ENCODE measurements around the gene FAR2. TPM values are rescaled to one million over a fixed set of nuclear protein-coding genes. Genes with fewer than 3 reads are reported as not detected.
"Not testable (repeated sequence)": the region's sequence is repeated elsewhere in the genome, so short reads cannot be mapped to it uniquely, and the experiment has no call there.

FAR2 gene
- total RNA-seq, 1 donor from 2014 or later, result 7.2 TPM

GRCh38 chr12:29176941-29177340 lies 27.9 kb downstream of the FAR2 start:
- no peak for TF ChIP-seq CTCF (IDR thresholded peaks at IDR 0.05; ENCODE audit: unreplicated experiment)
- H3K4me3 Mint-ChIP-seq, result no peak overlapping the region
- H3K27ac Mint-ChIP-seq, result no peak overlapping the region
- no peak for DNase-seq (ENCODE audit: low spot score in 2 of 2, unreplicated experiment in 2 of 2)
- H3K9me3 Mint-ChIP-seq, result peaks cover 10% of the 10 kb centered on the region
- H3K4me1 Mint-ChIP-seq, result no peaks in the 10 kb centered on the region
- peaks cover 3% of the 10 kb centered on the region for H3K36me3 Mint-ChIP-seq
- H3K27me3 Mint-ChIP-seq (ENCODE audit: low read depth), result no peaks in the 10 kb centered on the region

GRCh38 chr12:29182247-29182646 lies 33.2 kb downstream of the FAR2 start:
- not testable (repeated sequence) for DNase-seq (ENCODE audit: low spot score in 2 of 2, unreplicated experiment in 2 of 2); H3K36me3 Mint-ChIP-seq; H3K27ac Mint-ChIP-seq; H3K27me3 Mint-ChIP-seq (ENCODE audit: low read depth); H3K4me3 Mint-ChIP-seq; H3K4me1 Mint-ChIP-seq
- peaks cover 11% of the 10 kb centered on the region for H3K9me3 Mint-ChIP-seq

GRCh38 chr12:29187756-29188155 lies 38.7 kb downstream of the FAR2 start:
- H3K4me3 Mint-ChIP-seq, result no peak overlapping the region
- peaks cover 1% of the 10 kb centered on the region for H3K36me3 Mint-ChIP-seq
- H3K27ac Mint-ChIP-seq, result no peak overlapping the region
- TF ChIP-seq CTCF (IDR thresholded peaks at IDR 0.05; ENCODE audit: unreplicated experiment), result no peak
- no peak for DNase-seq (ENCODE audit: low spot score in 2 of 2, unreplicated experiment in 2 of 2)
- H3K4me1 Mint-ChIP-seq, result peaks cover 16% of the 10 kb centered on the region
- H3K27me3 Mint-ChIP-seq (ENCODE audit: low read depth), result no peaks in the 10 kb centered on the region
- peaks cover 6% of the 10 kb centered on the region for H3K9me3 Mint-ChIP-seq

- Mint-ChIP-seq H3K27ac (no peak overlapping the region), H3K27me3 (ENCODE audit: low read depth) (no peaks in the 10 kb centered on the region), H3K36me3 (no peaks in the 10 kb centered on the region), H3K4me3 (no peak overlapping the region), H3K9me3 (no peaks in the 10 kb centered on the region), H3K4me1 (peaks cover 16% of the 10 kb centered on the region)
- no peak for TF ChIP-seq CTCF (IDR thresholded peaks at IDR 0.05; ENCODE audit: unreplicated experiment)
- DNase-seq (ENCODE audit: low spot score in 2 of 2, unreplicated experiment in 2 of 2), result no peak
These were observed 42.3 kb downstream of the FAR2 start for GRCh38 chr12:29191267-29191850.

- peaks cover 13% of the 10 kb centered on the region for H3K9me3 Mint-ChIP-seq
- H3K4me3 Mint-ChIP-seq, result no peak overlapping the region
- no peak for TF ChIP-seq CTCF (IDR thresholded peaks at IDR 0.05; ENCODE audit: unreplicated experiment)
- H3K36me3 Mint-ChIP-seq, result no peaks in the 10 kb centered on the region
- no peaks in the 10 kb centered on the region for H3K4me1 Mint-ChIP-seq
- no peak overlapping the region for H3K27ac Mint-ChIP-seq
- H3K27me3 Mint-ChIP-seq (ENCODE audit: low read depth), result no peaks in the 10 kb centered on the region
- no peak for DNase-seq (ENCODE audit: low spot score in 2 of 2, unreplicated experiment in 2 of 2)
These were observed 49.8 kb downstream of the FAR2 start for GRCh38 chr12:29198901-29199300.

- H3K4me1 Mint-ChIP-seq, result no peaks in the 10 kb centered on the region
These were observed 51.5 kb downstream of the FAR2 start for GRCh38 chr12:29200586-29200985.

More at GRCh38 chr12:29200586-29200985, 51.5 kb downstream of the FAR2 start:
- no peak overlapping the region for H3K27ac Mint-ChIP-seq
- no peaks in the 10 kb centered on the region for H3K27me3 Mint-ChIP-seq (ENCODE audit: low read depth)
- H3K4me3 Mint-ChIP-seq, result no peak overlapping the region
- no peaks in the 10 kb centered on the region for H3K36me3 Mint-ChIP-seq
- DNase-seq (ENCODE audit: low spot score in 2 of 2, unreplicated experiment in 2 of 2), result no peak
- TF ChIP-seq CTCF (IDR thresholded peaks at IDR 0.05; ENCODE audit: unreplicated experiment), result no peak
- peaks cover 13% of the 10 kb centered on the region for H3K9me3 Mint-ChIP-seq

Data from mesothelial cell of epicardium (in vitro differentiated cells).